ENCODE measurements around the gene CACNG8. TPM values are rescaled to one million over a fixed set of nuclear protein-coding genes. Genes with fewer than 3 reads are reported as not detected.

CACNG8 gene
- total and polyA plus RNA-seq, 8 donors = under 0.01 to 0.45 (median 0.01) TPM; not detected in 4

DNA sequence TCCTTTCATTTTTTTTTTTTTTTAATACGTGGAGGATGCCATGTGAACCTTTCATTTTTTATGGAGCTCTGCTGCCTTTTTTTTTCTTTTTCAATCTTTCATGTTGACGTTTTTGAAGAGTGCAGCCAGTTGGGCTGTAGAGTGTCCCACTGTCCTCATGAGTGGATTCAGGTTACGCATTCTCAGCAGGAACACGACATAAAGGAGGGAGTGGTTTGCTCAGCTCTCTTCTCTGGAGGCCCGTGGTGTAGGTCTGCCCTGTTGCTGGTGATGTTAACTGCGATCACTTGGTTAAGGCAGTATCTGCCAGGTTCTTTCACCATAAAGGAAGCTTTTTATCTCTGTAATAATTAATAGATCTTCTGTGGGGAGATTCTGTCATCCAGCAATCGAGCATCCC, 26.7 kb upstream of the CACNG8 start:
- H3K36me3 ChIP-seq = no peaks in the 10 kb centered on the region
- H3K9me3 ChIP-seq = peaks cover 0 to 8% (median 3%) of the 10 kb centered on the region in 4 donors
- peaks cover 0 to 47% (median 19%) of the 10 kb centered on the region in 3 donors for H3K27me3 ChIP-seq
- intact Hi-C loops (cut with DNase I; ENCODE audit: low total_unique reads) = no loop called here
- H3K4me1 ChIP-seq = no peaks in the 10 kb centered on the region
- no peak overlapping the region for H3K27ac ChIP-seq
- WGBS, 5 donors = 44 to 50% (median 44%) methylated on average over 7 of the region's 7 CpGs
- no peak for DNase-seq
- TF ChIP-seq POLR2AphosphoS5 (IDR thresholded peaks at IDR 0.05) (no peak), POLR2A (IDR thresholded peaks at IDR 0.05) (no peak), EP300 (IDR thresholded peaks at IDR 0.05) (no peak)
- TF ChIP-seq, protein P1, sequence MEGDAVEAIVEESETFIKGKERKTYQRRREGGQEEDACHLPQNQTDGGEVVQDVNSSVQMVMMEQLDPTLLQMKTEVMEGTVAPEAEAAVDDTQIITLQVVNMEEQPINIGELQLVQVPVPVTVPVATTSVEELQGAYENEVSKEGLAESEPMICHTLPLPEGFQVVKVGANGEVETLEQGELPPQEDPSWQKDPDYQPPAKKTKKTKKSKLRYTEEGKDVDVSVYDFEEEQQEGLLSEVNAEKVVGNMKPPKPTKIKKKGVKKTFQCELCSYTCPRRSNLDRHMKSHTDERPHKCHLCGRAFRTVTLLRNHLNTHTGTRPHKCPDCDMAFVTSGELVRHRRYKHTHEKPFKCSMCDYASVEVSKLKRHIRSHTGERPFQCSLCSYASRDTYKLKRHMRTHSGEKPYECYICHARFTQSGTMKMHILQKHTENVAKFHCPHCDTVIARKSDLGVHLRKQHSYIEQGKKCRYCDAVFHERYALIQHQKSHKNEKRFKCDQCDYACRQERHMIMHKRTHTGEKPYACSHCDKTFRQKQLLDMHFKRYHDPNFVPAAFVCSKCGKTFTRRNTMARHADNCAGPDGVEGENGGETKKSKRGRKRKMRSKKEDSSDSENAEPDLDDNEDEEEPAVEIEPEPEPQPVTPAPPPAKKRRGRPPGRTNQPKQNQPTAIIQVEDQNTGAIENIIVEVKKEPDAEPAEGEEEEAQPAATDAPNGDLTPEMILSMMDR (IDR thresholded peaks at IDR 0.05) = no peak
- no peak overlapping the region for H3K4me3 ChIP-seq

DNA sequence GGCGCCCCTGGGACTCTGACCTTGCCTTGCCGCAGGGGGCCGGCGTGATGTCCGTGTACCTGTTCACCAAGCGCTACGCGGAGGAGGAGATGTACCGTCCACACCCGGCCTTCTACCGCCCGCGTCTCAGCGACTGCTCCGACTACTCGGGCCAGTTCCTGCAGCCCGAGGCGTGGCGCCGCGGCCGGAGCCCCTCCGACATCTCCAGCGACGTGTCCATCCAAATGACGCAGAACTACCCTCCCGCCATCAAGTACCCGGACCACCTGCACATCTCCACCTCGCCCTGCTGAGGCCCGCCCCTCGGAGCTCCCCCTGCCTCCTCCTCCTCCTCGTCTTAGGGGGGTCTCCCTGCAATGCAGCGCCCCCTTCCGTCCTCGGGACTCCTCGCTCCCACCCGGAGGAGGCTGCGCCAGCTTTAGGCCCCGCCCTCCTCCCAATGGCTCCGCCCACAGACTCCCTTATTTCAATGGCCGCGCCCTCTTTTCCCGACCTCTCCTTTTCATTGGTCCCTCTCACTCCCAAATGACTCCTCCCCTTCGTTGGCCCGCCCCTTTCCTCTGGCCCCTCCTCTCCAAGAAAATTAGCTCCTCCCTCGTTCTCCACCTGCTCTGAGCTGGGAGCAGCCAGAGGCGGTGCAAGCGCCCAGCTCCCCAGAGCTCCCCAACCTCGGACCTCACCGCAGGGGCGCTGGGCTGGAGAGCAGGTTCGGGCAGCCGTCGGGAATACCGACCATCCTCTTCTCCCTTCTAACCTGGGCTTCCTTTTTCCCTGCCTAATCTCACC, 20.5 kb upstream of the CACNG8 start:
- H3K4me1 ChIP-seq = peaks cover 0 to 8% (median 0%) of the 10 kb centered on the region in 4 donors
- no peak overlapping the region for H3K27ac ChIP-seq
- TF ChIP-seq, protein P1 (IDR thresholded peaks at IDR 0.05) = no peak
- TF ChIP-seq EP300 (IDR thresholded peaks at IDR 0.05) (no peak), POLR2AphosphoS5 (IDR thresholded peaks at IDR 0.05) (no peak), POLR2A (IDR thresholded peaks at IDR 0.05) (no peak)
- no peaks in the 10 kb centered on the region for H3K36me3 ChIP-seq
- no peak for DNase-seq
- peaks cover 0 to 14% (median 11%) of the 10 kb centered on the region in 4 donors for H3K9me3 ChIP-seq
- intact Hi-C loops (cut with DNase I; ENCODE audit: low total_unique reads) = no loop called here
- H3K4me3 ChIP-seq = no peak overlapping the region
- H3K27me3 ChIP-seq = peaks cover 18 to 88% (median 51%) of the 10 kb centered on the region in 3 donors
- WGBS, 5 donors = 6 to 10% (median 8%) methylated on average over 34 to 55 of the region's 55 CpGs

DNA sequence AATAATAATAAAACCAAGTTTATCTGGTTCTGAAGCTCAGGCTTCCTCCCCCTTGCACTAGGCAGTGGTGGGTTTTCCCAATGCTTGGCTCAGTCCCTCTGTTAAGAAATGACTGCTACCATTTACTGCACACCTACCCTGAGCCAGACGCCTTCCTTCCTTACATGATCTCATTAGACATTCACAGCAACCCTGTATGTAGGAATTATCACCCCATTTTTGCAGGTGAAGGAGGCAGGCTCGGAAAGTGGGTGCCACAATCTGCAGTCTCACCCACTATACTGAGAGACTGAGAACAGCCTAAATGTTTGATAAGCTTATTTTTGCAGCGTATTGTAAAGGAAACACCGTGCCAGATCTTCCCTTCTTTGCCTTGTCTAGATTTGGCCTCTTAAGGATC, 18.3 kb upstream of the CACNG8 start:
- Histone ChIP-seq H3K4me1 (peaks cover 0 to 8% (median 0%) of the 10 kb centered on the region in 4 donors), H3K4me3 (no peak overlapping the region), H3K27ac (no peak overlapping the region), H3K36me3 (no peaks in the 10 kb centered on the region), H3K27me3 (peaks cover 18 to 89% (median 54%) of the 10 kb centered on the region in 3 donors), H3K9me3 (peaks cover 0 to 13% (median 10%) of the 10 kb centered on the region in 4 donors)
- TF ChIP-seq, protein P1 (IDR thresholded peaks at IDR 0.05) = no peak
- TF ChIP-seq POLR2A (IDR thresholded peaks at IDR 0.05) = no peak
- no peak for TF ChIP-seq EP300 (IDR thresholded peaks at IDR 0.05)
- no peak for TF ChIP-seq POLR2AphosphoS5 (IDR thresholded peaks at IDR 0.05)
- DNase-seq = no peak
- intact Hi-C loops (cut with DNase I; ENCODE audit: low total_unique reads) = no loop called here
- 70 to 87% (median 77%) methylated on average over 4 of the region's 4 CpGs for WGBS, 5 donors

DNA sequence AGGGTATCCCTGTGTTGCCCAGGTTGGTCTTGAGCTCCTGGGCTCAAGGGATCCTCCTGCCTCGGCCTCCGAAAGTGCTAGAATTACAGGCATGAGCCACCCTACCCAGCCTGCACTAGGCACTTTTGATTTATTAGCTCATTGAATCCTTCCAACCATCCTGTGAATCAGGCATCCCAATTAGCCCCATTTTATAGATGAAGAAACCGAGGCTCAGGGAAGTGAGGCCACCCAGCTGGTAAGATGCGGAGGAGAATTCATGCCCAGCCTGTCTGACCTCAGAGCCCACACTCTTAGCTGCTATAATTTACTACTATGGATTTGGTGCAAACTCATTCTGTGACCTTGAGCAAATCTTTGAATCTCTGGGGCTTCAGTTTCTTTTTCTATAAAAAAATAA, 17.8 kb upstream of the CACNG8 start:
- intact Hi-C loops (cut with DNase I; ENCODE audit: low total_unique reads) = no loop called here
- peaks cover 0 to 8% (median 0%) of the 10 kb centered on the region in 4 donors for H3K4me1 ChIP-seq
- DNase-seq = no peak
- no peak overlapping the region for H3K27ac ChIP-seq
- WGBS, 5 donors = 84 to 93% (median 90%) methylated on average over 4 of the region's 4 CpGs
- no peak overlapping the region for H3K4me3 ChIP-seq
- no peaks in the 10 kb centered on the region for H3K36me3 ChIP-seq
- TF ChIP-seq EP300 (IDR thresholded peaks at IDR 0.05) = no peak
- TF ChIP-seq POLR2A (IDR thresholded peaks at IDR 0.05) = no peak
- no peak for TF ChIP-seq POLR2AphosphoS5 (IDR thresholded peaks at IDR 0.05)
- TF ChIP-seq, protein P1 (IDR thresholded peaks at IDR 0.05) = no peak
- H3K27me3 ChIP-seq = peaks cover 18 to 89% (median 54%) of the 10 kb centered on the region in 3 donors
- H3K9me3 ChIP-seq = peaks cover 0 to 9% (median 7%) of the 10 kb centered on the region in 4 donors

Measured in stomach (tissue), 9 donors.